ENCODE data around the gene PBXIP1.

The PBXIP1 gene

GRCh38 chr1:154966111-154966510 is 10.2 kb upstream of the PBXIP1 start:
- H3K27ac ChIP-seq (ENCODE audit: low read length), result no peak overlapping the region
- TF ChIP-seq, protein P1, sequence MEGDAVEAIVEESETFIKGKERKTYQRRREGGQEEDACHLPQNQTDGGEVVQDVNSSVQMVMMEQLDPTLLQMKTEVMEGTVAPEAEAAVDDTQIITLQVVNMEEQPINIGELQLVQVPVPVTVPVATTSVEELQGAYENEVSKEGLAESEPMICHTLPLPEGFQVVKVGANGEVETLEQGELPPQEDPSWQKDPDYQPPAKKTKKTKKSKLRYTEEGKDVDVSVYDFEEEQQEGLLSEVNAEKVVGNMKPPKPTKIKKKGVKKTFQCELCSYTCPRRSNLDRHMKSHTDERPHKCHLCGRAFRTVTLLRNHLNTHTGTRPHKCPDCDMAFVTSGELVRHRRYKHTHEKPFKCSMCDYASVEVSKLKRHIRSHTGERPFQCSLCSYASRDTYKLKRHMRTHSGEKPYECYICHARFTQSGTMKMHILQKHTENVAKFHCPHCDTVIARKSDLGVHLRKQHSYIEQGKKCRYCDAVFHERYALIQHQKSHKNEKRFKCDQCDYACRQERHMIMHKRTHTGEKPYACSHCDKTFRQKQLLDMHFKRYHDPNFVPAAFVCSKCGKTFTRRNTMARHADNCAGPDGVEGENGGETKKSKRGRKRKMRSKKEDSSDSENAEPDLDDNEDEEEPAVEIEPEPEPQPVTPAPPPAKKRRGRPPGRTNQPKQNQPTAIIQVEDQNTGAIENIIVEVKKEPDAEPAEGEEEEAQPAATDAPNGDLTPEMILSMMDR (IDR thresholded peaks at IDR 0.05; ENCODE audit: borderline replicate concordance, extremely low read depth, low read length, poor library complexity, severe bottlenecking), result no peak
- TF ChIP-seq EZH2 (IDR thresholded peaks at IDR 0.05; ENCODE audit: borderline replicate concordance, low read depth, low read length, severe bottlenecking), result no peak
- no peaks in the 10 kb centered on the region for H3K9me3 ChIP-seq (ENCODE audit: insufficient read depth, low read length, severe bottlenecking)
- H3K4me1 ChIP-seq (ENCODE audit: insufficient read depth, low read length), result peaks cover 26% of the 10 kb centered on the region
- ATAC-seq (ENCODE audit: insufficient read depth, low read depth) (no peak), DNase-seq (no peak)
- no peaks in the 10 kb centered on the region for H3K27me3 ChIP-seq (ENCODE audit: insufficient read depth, low read length, poor library complexity)
- H2AFZ ChIP-seq (ENCODE audit: low read depth, low read length), result no peak overlapping the region
- H3K4me3 ChIP-seq (ENCODE audit: low read depth in 1 of 2, low read length in 2 of 2), result no peak overlapping the region
- H3K79me2 ChIP-seq (ENCODE audit: insufficient read depth, low read length), result peaks cover 46% of the 10 kb centered on the region
- H3K4me2 ChIP-seq (ENCODE audit: insufficient read depth, low read length), result no peak overlapping the region
- no peak overlapping the region for H3K9ac ChIP-seq (ENCODE audit: low read depth, low read length)
- peaks cover 19% of the 10 kb centered on the region for H4K20me1 ChIP-seq (ENCODE audit: insufficient read depth, low read length)
- peaks cover 72% of the 10 kb centered on the region for H3K36me3 ChIP-seq (ENCODE audit: insufficient read depth, low read length)

GRCh38 chr1:154964359-154964758 is 8.5 kb upstream of the PBXIP1 start:
- H3K4me3 ChIP-seq (ENCODE audit: low read depth in 1 of 2, low read length in 2 of 2), result no peak overlapping the region
- peaks cover 23% of the 10 kb centered on the region for H4K20me1 ChIP-seq (ENCODE audit: insufficient read depth, low read length)
- ATAC-seq (ENCODE audit: insufficient read depth, low read depth) (no peak), DNase-seq (no peak)
- no peaks in the 10 kb centered on the region for H3K9me3 ChIP-seq (ENCODE audit: insufficient read depth, low read length, severe bottlenecking)
- TF ChIP-seq, protein P1 (IDR thresholded peaks at IDR 0.05; ENCODE audit: borderline replicate concordance, extremely low read depth, low read length, poor library complexity, severe bottlenecking), result no peak
- TF ChIP-seq EZH2 (IDR thresholded peaks at IDR 0.05; ENCODE audit: borderline replicate concordance, low read depth, low read length, severe bottlenecking), result no peak
- H3K27ac ChIP-seq (ENCODE audit: low read length), result no peak overlapping the region
- no peaks in the 10 kb centered on the region for H3K27me3 ChIP-seq (ENCODE audit: insufficient read depth, low read length, poor library complexity)
- no peak overlapping the region for H2AFZ ChIP-seq (ENCODE audit: low read depth, low read length)
- H3K4me2 ChIP-seq (ENCODE audit: insufficient read depth, low read length), result no peak overlapping the region
- no peak overlapping the region for H3K9ac ChIP-seq (ENCODE audit: low read depth, low read length)
- H3K36me3 ChIP-seq (ENCODE audit: insufficient read depth, low read length), result peaks cover 69% of the 10 kb centered on the region
- H3K4me1 ChIP-seq (ENCODE audit: insufficient read depth, low read length), result peaks cover 35% of the 10 kb centered on the region
- H3K79me2 ChIP-seq (ENCODE audit: insufficient read depth, low read length), result peaks cover 44% of the 10 kb centered on the region

- H4K20me1 ChIP-seq (ENCODE audit: insufficient read depth, low read length), result peaks cover 23% of the 10 kb centered on the region; the same call in 1 of the 2 replicates
- TF ChIP-seq, protein P1 (IDR thresholded peaks at IDR 0.05; ENCODE audit: borderline replicate concordance, extremely low read depth, low read length, poor library complexity, severe bottlenecking), result no peak
- no peak for TF ChIP-seq EZH2 (IDR thresholded peaks at IDR 0.05; ENCODE audit: borderline replicate concordance, low read depth, low read length, severe bottlenecking)
- peaks cover 69% of the 10 kb centered on the region for H3K36me3 ChIP-seq (ENCODE audit: insufficient read depth, low read length)
- H3K4me1 ChIP-seq (ENCODE audit: insufficient read depth, low read length), result peaks cover 39% of the 10 kb centered on the region
- H3K79me2 ChIP-seq (ENCODE audit: insufficient read depth, low read length), result peaks cover 39% of the 10 kb centered on the region
- H3K4me2 ChIP-seq (ENCODE audit: insufficient read depth, low read length), result peak overlapping the region; percentile 84; the same call in 1 of the 2 replicates
- H3K9me3 ChIP-seq (ENCODE audit: insufficient read depth, low read length, severe bottlenecking), result no peaks in the 10 kb centered on the region
- ATAC-seq (ENCODE audit: insufficient read depth, low read depth), result no peak
- H3K4me3 ChIP-seq (ENCODE audit: low read depth in 1 of 2, low read length in 2 of 2), result no peak overlapping the region
- H3K27ac ChIP-seq (ENCODE audit: low read length), result no peak overlapping the region
- no peaks in the 10 kb centered on the region for H3K27me3 ChIP-seq (ENCODE audit: insufficient read depth, low read length, poor library complexity)
- peak overlapping the region; percentile 97; the same call in 1 of the 2 replicates for H3K9ac ChIP-seq (ENCODE audit: low read depth, low read length)
- H2AFZ ChIP-seq (ENCODE audit: low read depth, low read length), result no peak overlapping the region
- no peak for DNase-seq
These were observed 7.7 kb upstream of the PBXIP1 start for GRCh38 chr1:154963643-154964042.

Data from DND-41 (cell line).